Spleen (tissue), 7 donors: Measurements from ENCODE around the gene CPN2.

Experiments used
- POLR2A ChIP-seq, 3 donors: fragments of 450-650 bp; IDR thresholded peaks; one replicate each; pipeline ENCODE4 v1.5.1; 2017; ENCODE audit warnings: antibody characterized with exemption in 3 of 3, mild to moderate bottlenecking in 1 of 3
- POLR2AphosphoS5 ChIP-seq, 3 donors: sonication (generic); formaldehyde crosslinking; IDR thresholded peaks; one replicate each; pipeline ENCODE4 v1.5.1; 2017; ENCODE audit warnings: antibody characterized with exemption in 3 of 3
- TF ChIP-seq, protein P1 (sequence below), 11 experiments: fragments of 200-600 bp in 7 of 11; fragments of 450-650 bp in 4 of 11; sonication (generic) in 4 of 11; IDR thresholded peaks in 8 of 11; conservative IDR thresholded peaks in 3 of 11; 1 replicate in 7 of 11; 2 replicates in 4 of 11; pipeline versions ENCODE4 v1.4.0 to v1.8.0; 2016 to 2021; ENCODE audit warnings: antibody characterized with exemption in 11 of 11, inconsistent platforms in 4 of 11, mild to moderate bottlenecking in 1 of 11
- donor health status: DM: no; HTN: no; CAD: no; lungs with moderate emphysema.
- donor health status: DM: no; HTN: no; CAD: no.
- donor health status: DM: no; HTN: no; CAD: no.

DNA sequence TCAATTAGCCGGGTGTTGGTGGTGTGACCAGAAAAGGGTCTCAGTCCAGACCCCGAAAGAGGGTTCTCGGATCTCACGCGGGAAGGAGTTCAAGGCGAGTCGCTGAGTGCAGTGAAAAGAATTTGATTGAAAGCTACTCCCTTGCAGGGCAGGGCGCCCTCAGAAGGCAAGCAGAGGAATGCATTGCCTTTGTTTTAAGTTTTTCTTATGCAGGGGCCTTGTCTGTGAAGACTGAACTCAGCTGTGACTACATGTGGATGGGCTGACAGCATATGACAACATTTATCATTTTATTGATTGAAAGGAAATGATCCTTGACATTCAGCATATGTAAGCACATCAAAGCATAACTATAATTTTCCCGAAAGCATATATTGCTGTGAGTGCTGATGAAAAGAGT lies 11.8 kb downstream of the CPN2 start:
- TF ChIP-seq POLR2AphosphoS5 (IDR thresholded peaks at IDR 0.05) = no peak
- TF ChIP-seq, protein P1, sequence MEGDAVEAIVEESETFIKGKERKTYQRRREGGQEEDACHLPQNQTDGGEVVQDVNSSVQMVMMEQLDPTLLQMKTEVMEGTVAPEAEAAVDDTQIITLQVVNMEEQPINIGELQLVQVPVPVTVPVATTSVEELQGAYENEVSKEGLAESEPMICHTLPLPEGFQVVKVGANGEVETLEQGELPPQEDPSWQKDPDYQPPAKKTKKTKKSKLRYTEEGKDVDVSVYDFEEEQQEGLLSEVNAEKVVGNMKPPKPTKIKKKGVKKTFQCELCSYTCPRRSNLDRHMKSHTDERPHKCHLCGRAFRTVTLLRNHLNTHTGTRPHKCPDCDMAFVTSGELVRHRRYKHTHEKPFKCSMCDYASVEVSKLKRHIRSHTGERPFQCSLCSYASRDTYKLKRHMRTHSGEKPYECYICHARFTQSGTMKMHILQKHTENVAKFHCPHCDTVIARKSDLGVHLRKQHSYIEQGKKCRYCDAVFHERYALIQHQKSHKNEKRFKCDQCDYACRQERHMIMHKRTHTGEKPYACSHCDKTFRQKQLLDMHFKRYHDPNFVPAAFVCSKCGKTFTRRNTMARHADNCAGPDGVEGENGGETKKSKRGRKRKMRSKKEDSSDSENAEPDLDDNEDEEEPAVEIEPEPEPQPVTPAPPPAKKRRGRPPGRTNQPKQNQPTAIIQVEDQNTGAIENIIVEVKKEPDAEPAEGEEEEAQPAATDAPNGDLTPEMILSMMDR (IDR thresholded peaks at IDR 0.05 in 8 of 11, conservative IDR thresholded peaks at IDR 0.05 in 3 of 11) = no peak
- no peak for TF ChIP-seq POLR2A (IDR thresholded peaks at IDR 0.05)
